NCI-H69 (cell line): Measurements from ENCODE around the gene COG1.

Experiments
- DNase-seq: peaks from one replicate; lab custom pipeline; 2025; lab: John Stamatoyannopoulos, UW

The COG1 gene

GRCh38 chr17:73198930-73199260, 6.0 kb downstream of the COG1 start:
- no peak for DNase-seq

GRCh38 chr17:73199751-73200317, 7.0 kb downstream of the COG1 start:
- no peak for DNase-seq

DNA sequence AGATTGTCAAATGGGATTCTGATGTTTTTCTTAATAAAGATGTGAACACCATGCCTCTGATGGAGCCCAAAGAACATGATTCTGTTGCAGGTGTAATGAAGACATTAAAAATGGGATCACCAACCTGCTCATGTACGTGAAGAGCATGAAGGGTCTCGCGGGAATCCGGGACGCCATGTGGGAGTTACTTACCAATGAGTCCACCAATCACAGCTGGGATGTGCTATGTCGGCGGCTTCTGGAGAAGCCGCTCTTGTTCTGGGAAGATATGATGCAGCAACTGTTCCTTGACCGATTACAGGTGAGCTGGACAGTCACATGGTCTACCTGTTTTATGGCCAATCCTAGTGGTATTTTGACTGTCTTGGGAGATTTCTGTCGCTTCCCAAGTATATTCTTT, 7.6 kb downstream of the COG1 start:
- no peak for DNase-seq

- no peak for DNase-seq
Observed at GRCh38 chr17:73201215-73202069, 8.6 kb downstream of the COG1 start.

DNA sequence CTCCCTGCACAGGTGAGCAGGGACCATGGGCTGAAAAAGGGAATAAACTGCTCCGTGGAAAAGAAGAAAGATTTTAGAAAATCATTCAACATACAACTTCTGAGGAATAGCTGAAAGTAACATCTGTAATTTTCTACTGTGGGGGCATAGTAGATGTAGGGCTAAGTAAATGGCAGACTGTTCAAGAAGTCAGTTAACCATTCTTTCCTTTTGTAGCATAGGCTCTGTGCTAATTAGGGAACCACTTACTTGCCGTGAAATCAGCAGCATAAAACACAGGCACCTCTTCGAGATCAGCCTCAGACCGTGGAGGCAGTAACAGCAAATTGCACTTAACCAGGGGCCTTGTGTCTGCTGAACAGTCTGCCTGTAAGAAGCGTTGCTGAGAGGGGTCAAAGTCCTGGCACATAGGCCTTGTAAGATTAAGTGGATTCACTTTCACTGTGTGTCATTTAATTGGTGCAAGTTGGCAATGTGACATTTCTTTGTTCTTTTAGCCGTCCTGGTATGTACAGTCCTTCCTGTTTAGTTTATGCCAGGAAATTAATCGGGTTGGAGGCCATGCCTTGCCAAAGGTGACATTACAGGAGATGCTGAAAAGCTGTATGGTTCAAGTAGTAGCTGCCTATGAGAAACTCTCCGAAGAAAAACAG, 10.4 kb downstream of the COG1 start:
- DNase-seq: peak; percentile 50

- no peak for DNase-seq
Observed at GRCh38 chr17:73203788-73204479, 11.1 kb downstream of the COG1 start.

DNA sequence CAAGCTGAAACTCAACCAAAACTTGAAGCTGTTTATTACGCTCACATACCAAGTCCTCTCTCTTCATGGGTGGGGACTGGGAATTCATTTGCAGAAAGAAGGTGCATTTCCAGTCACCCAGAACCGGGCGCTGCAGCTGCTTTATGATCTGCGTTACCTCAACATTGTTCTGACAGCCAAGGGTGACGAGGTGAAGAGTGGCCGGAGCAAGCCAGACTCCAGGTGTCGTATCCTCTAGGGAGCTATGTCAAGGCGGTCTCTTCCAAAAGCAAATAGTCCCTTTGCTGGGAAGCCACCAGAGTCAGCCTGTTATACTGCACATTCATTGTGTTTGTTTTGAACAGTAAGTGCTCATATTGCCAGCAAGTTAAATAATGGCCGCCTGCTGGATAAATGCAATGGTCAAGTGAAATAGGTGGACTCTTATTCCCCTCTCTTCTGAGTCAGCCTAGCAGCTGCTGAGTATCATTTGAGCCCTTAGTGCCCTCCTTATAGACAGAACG, 12.7 kb downstream of the COG1 start:
- DNase-seq: peak; percentile 96

GRCh38 chr17:73208139-73208827, 15.4 kb downstream of the COG1 start:
- DNase-seq: no peak

DNA sequence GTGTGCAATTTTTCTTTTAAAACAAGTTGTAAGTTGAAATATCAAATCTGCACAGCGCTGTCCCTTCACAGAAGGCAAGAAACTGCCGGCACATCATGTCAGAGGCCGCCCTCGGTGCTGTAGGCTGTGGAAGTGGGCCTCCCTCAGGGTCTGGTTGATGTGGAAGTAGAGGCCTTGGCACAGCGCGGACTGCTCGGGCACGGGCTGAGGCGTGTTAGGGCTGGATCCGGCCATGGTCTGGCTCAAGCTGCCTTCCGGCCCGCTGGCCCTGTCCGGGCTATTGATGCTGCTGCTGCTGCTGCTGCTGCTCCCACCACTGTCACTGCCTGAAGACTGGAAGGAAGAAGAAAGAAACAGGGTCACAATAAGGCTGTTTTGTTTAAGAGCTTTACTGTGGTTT, 16.6 kb downstream of the COG1 start:
- DNase-seq: no peak

- no peak for DNase-seq
Observed at GRCh38 chr17:73210002-73210678, 17.3 kb downstream of the COG1 start.

GRCh38 chr17:73211745-73212144, 18.9 kb downstream of the COG1 start:
- DNase-seq: no peak

DNA sequence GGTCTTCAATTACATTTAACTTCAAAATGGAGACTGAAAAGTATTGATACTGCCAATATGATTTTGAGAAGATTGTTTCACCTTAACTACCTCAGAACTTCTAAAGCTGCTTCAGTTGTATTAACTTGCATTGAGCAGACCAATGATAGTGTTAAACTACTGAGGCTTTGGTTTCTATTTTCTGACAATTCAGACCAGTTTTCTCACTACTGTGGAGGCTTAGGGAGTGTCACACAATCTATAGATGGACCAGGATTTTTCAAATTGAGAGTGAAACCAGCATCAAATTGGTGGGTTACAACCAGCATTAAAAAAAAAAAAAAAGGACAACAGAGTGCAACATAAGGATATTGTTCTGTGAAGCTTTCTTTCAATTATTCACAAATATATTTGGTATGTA, 21.2 kb downstream of the COG1 start:
- DNase-seq: no peak

- no peak for DNase-seq
Observed at GRCh38 chr17:73214851-73215250, 22.0 kb downstream of the COG1 start.

DNA sequence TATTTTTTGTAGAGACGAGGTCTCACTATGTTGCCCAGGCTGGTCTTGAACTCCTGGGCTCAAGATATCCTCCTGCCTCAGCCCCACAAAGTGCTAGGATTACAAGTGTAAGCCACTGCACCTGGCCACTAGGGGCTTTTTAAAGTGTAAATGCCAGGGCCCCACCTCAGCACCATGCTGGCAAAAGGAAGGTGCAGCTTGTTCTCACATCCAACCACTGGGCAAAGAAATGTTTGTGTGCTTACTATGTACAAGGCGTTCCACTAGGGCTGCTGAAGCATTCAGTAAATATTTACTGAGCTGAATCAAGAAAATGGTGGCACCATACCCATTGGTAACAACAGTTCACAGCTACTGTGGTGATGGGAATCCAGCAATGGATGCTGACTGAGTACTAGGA, 22.6 kb downstream of the COG1 start:
- DNase-seq: peak; percentile 49

- DNase-seq: no peak
Observed at GRCh38 chr17:73223626-73224230, 30.9 kb downstream of the COG1 start.

DNA sequence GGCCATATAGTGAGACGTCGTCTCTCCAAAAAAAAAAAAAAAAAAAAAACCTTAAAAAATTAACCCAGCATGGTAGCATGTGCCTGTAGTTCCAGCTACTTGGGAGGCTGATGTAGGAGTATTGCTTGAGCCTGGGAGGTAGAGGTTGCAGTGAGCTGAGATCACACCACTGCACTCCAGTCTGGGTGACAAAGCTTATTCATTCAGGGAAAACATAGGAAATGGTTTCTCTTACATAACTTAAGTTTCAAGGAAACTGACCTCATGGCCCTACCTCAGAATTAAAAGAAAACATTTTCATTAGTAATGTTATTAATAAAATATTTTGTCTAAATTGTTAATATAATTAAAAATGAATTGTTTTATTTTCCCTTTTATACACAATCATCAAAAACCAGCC, 31.4 kb downstream of the COG1 start:
- DNase-seq: no peak

- no peak for DNase-seq
Observed at GRCh38 chr17:73224663-73225305, 31.9 kb downstream of the COG1 start.

DNA sequence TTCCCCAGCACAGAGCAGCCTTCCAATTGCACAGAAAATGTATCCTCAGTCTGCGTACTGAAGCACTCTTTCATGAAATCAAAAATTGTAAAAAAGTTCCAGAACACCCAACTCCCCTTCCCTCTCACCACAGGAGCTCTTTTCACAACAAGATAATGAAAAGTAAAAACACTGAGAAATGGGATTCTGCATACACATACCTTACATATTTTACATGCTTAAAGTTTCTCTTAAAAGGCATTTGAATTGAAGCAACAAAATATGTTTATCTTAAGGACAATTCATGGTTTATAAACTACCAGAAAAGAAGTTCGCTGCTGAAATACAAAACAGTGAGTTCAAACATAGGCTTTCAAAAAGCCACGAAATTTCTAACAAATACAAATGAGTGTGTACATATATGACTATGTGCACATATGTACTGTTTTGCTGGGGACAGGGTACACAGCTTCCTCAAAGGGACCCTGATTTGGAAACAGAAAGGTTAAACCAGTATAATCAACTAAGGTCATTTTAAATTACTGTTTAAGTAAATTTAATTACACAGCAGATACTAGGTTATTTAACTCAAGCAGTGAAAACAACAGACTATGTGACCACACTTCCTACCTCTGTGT, 33.8 kb downstream of the COG1 start:
- peak; percentile 56 for DNase-seq

DNA sequence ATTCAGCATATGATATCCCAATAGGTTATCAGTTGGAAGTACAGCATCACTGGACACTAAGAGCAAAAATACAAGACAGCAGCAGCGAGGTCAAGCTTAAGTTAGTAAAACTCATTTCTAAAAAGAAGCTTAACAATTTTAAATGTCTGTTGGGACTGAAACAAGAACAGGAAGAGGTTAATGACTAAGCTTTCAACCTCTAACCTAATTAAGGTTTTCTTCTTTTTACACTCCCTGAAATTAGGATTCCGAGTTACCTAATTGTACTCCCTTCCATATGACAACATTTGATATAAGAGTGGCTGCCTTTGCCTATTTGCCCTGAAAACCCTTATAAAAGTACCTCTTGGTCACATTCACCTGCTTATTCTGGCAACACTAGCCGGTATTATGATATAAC, 34.5 kb downstream of the COG1 start:
- peak; percentile 18 for DNase-seq

- DNase-seq: no peak
Observed at GRCh38 chr17:73227944-73228343, 35.1 kb downstream of the COG1 start.
